ENCODE measurements around the gene CACTIN. TPM values are rescaled to one million over a fixed set of nuclear protein-coding genes. Genes with fewer than 3 reads are reported as not detected.

Gene CACTIN
- total RNA-seq, 1 experiment from 2014 or later = 33.2 TPM

DNA sequence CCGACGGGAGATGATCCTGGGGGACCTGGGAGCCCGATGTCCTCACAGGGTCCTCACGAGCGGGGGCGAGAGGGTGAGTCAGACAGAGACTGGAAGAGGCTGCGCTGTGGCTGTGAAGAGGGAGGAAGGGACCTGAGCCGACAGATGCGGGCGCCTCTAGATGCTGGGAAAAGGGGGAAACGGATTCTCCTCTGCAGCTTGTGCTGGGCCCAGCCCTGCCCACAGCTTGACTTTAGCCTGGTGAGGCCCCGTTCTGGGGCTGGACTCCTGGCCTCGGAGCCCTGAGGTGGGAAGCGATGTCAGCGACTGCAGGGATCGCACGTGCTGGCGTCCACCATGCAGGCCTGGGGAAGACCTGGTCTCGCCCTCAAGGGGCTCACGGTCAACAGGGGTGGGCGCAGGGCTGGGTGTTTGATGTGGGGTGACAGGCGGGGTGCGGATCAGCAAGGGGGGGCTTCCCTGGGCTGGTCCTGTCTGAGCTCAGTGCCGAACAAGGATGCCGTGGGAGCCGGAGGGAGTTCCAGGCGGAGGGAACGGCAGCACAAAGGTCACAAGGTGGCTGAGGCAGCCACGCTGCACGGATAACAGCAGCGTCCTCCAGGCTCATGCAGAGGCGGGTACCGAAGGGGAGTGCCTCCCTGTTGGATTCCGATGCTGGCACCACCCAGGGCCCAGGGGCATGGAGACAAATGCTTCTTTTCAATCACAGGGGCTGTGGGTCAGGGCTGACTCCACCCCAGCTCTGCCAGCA, 41.9 kb upstream of the CACTIN start:
- no peak for DNase-seq (ENCODE audit: low read depth, low spot score)
- POLR2A ChIA-PET = no interaction called here
- Histone ChIP-seq H3K27me3 (ENCODE audit: insufficient read depth, low read length) (no peaks in the 10 kb centered on the region), H3K4me1 (ENCODE audit: control insufficient read depth in 1 of 2, insufficient read depth in 2 of 2, low read length in 2 of 2) (peaks cover 0 to 8% of the 10 kb centered on the region in 2 experiments; a peak in 1 of 4 replicates), H3K27ac (ENCODE audit: low read depth, low read length) (no peak overlapping the region), H3K9me3 (ENCODE audit: control insufficient read depth in 1 of 2, insufficient read depth in 1 of 2, low read depth in 1 of 2, low read length in 2 of 2) (no peaks in the 10 kb centered on the region), H3K79me2 (ENCODE audit: insufficient read depth, low read length) (no peaks in the 10 kb centered on the region), H3K9me2 (ENCODE audit: insufficient read depth) (no peaks in the 10 kb centered on the region), H2AFZ (ENCODE audit: low read depth, low read length, poor library complexity, severe bottlenecking) (no peak overlapping the region), H3K9ac (ENCODE audit: low read length) (no peak overlapping the region), H4K20me1 (ENCODE audit: insufficient read depth) (no peaks in the 10 kb centered on the region), H3K4me2 (ENCODE audit: low read length) (no peak overlapping the region), H3K36me3 (ENCODE audit: control insufficient read depth in 1 of 2, insufficient read depth in 2 of 2, low read length in 2 of 2) (peaks cover 6 to 9% of the 10 kb centered on the region in 2 experiments; a peak in 2 of 4 replicates), H3K4me3 (replicated peaks in 1 of 2; ENCODE audit: low read depth in 1 of 2, low read length in 2 of 2) (no peak overlapping the region)
- CTCF ChIA-PET = no interaction called here
- intact Hi-C loops (cut with micrococcal nuclease) = no loop called here
- RAD21 ChIA-PET (ENCODE audit: low non-redundant PET in 1 of 2, low total read pairs in 2 of 2, uncharacterized antibody in 2 of 2, unreplicated experiment in 2 of 2) = no interaction called here
- no TSS peak for BruUV-seq (replicated peaks)
- TF ChIP-seq POLR2A (IDR thresholded peaks at IDR 0.05; ENCODE audit: borderline replicate concordance, extremely low read depth, insufficient read depth, insufficient read length) (no peak), TCF7L2 (IDR thresholded peaks at IDR 0.05; ENCODE audit: borderline replicate concordance, extremely low read depth, insufficient read depth, insufficient read length) (no peak), SRF (IDR thresholded peaks at IDR 0.05; ENCODE audit: low read depth) (no peak), EZH2 (IDR thresholded peaks at IDR 0.05) (no peak), ELF1 (IDR thresholded peaks at IDR 0.05; ENCODE audit: borderline replicate concordance, low read depth) (no peak), JUND (IDR thresholded peaks at IDR 0.05) (no peak), EGR1 (IDR thresholded peaks at IDR 0.05; ENCODE audit: low read depth) (no peak), ZNF274 (IDR thresholded peaks at IDR 0.05; ENCODE audit: low read depth, low read length) (no peak), SP1 (IDR thresholded peaks at IDR 0.05; ENCODE audit: low read depth) (no peak), EZH2phosphoT487 (IDR thresholded peaks at IDR 0.05; ENCODE audit: borderline replicate concordance) (no peak)
- TF ChIP-seq, protein P1, sequence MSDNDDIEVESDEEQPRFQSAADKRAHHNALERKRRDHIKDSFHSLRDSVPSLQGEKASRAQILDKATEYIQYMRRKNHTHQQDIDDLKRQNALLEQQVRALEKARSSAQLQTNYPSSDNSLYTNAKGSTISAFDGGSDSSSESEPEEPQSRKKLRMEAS (IDR thresholded peaks at IDR 0.05) = no peak
- TF ChIP-seq, protein P2, sequence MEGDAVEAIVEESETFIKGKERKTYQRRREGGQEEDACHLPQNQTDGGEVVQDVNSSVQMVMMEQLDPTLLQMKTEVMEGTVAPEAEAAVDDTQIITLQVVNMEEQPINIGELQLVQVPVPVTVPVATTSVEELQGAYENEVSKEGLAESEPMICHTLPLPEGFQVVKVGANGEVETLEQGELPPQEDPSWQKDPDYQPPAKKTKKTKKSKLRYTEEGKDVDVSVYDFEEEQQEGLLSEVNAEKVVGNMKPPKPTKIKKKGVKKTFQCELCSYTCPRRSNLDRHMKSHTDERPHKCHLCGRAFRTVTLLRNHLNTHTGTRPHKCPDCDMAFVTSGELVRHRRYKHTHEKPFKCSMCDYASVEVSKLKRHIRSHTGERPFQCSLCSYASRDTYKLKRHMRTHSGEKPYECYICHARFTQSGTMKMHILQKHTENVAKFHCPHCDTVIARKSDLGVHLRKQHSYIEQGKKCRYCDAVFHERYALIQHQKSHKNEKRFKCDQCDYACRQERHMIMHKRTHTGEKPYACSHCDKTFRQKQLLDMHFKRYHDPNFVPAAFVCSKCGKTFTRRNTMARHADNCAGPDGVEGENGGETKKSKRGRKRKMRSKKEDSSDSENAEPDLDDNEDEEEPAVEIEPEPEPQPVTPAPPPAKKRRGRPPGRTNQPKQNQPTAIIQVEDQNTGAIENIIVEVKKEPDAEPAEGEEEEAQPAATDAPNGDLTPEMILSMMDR (IDR thresholded peaks at IDR 0.05 in 2 of 3, conservative IDR thresholded peaks at IDR 0.05 in 1 of 3; ENCODE audit: borderline replicate concordance in 1 of 3, insufficient read depth in 1 of 3, low read depth in 2 of 3, low read length in 2 of 3) = no peak
- TF ChIP-seq, protein P3, sequence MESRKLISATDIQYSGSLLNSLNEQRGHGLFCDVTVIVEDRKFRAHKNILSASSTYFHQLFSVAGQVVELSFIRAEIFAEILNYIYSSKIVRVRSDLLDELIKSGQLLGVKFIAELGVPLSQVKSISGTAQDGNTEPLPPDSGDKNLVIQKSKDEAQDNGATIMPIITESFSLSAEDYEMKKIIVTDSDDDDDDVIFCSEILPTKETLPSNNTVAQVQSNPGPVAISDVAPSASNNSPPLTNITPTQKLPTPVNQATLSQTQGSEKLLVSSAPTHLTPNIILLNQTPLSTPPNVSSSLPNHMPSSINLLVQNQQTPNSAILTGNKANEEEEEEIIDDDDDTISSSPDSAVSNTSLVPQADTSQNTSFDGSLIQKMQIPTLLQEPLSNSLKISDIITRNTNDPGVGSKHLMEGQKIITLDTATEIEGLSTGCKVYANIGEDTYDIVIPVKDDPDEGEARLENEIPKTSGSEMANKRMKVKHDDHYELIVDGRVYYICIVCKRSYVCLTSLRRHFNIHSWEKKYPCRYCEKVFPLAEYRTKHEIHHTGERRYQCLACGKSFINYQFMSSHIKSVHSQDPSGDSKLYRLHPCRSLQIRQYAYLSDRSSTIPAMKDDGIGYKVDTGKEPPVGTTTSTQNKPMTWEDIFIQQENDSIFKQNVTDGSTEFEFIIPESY (IDR thresholded peaks at IDR 0.05; ENCODE audit: extremely low read depth, insufficient replicate concordance, low read length) = no peak
- no peak for ATAC-seq
